Effector memory CD8-positive, alpha-beta T cell (primary cell): Measurements from ENCODE around the gene SGMS1.

Experiments used
- ATAC-seq: fragments of 150-1000 bp; cut with Tn5 transposase; replicated peaks from 2 replicates; pipeline ENCODE4 v1.10.0; 2021; ENCODE audit warnings: mild to moderate bottlenecking, moderate library complexity
- DNase-seq, 3 experiments: peaks; one replicate each; pipeline ENCODE4 v3.0.0; 2021
- H3K27ac Mint-ChIP-seq, 2 donors: one replicate each; pipeline ENCODE4 v1.8.0; 2022; ENCODE audit warnings: mild to moderate bottlenecking in 2 of 2, mixed read lengths in 2 of 2, moderate library complexity in 2 of 2
- H3K27me3 Mint-ChIP-seq, 2 donors: one replicate each; pipeline ENCODE4 v1.8.0; 2022; ENCODE audit warnings: mixed read lengths in 2 of 2
- H3K36me3 Mint-ChIP-seq: one replicate; pipeline ENCODE4 v1.8.0; 2022; ENCODE audit warnings: mild to moderate bottlenecking, moderate library complexity, mixed read lengths; ENCODE audit not compliant: insufficient read depth
- H3K4me1 Mint-ChIP-seq, 2 donors: one replicate each; pipeline ENCODE4 v1.8.0; 2022; ENCODE audit warnings: low read depth in 2 of 2, mixed read lengths in 2 of 2
- H3K4me3 Mint-ChIP-seq, 2 donors: one replicate each; pipeline ENCODE4 v1.8.0; 2022; ENCODE audit warnings: mild to moderate bottlenecking in 2 of 2, mixed read lengths in 2 of 2, moderate library complexity in 2 of 2
- H3K9me3 Mint-ChIP-seq, 2 donors: one replicate each; pipeline ENCODE4 v1.8.0; 2022; ENCODE audit warnings: mixed read lengths in 2 of 2

The SGMS1 gene

GRCh38 chr10:50325449-50326171, 298.1 kb downstream of the SGMS1 start:
- Mint-ChIP-seq H3K27ac (no peak overlapping the region), H3K9me3 (no peaks in the 10 kb centered on the region), H3K36me3 (peaks cover 4% of the 10 kb centered on the region), H3K4me3 (no peak overlapping the region), H3K27me3 (no peaks in the 10 kb centered on the region), H3K4me1 (peaks cover 5 to 6% of the 10 kb centered on the region in 2 donors)
- no peak for DNase-seq
- peak; percentile 48 for ATAC-seq

- H3K4me3 Mint-ChIP-seq: no peak overlapping the region
- H3K4me1 Mint-ChIP-seq: peaks cover 6 to 9% of the 10 kb centered on the region in 2 donors
- DNase-seq (no peak), ATAC-seq (no peak)
- H3K36me3 Mint-ChIP-seq: peaks cover 4% of the 10 kb centered on the region
- no peaks in the 10 kb centered on the region for H3K9me3 Mint-ChIP-seq
- no peaks in the 10 kb centered on the region for H3K27me3 Mint-ChIP-seq
- no peak overlapping the region for H3K27ac Mint-ChIP-seq
Observed at GRCh38 chr10:50324680-50325393, 298.9 kb downstream of the SGMS1 start.

- ATAC-seq (no peak), DNase-seq (no peak)
- H3K4me3 Mint-ChIP-seq: no peak overlapping the region
- peaks cover 4% of the 10 kb centered on the region for H3K36me3 Mint-ChIP-seq
- no peaks in the 10 kb centered on the region for H3K9me3 Mint-ChIP-seq
- peaks cover 6 to 9% of the 10 kb centered on the region in 2 donors for H3K4me1 Mint-ChIP-seq
- no peaks in the 10 kb centered on the region for H3K27me3 Mint-ChIP-seq
- no peak overlapping the region for H3K27ac Mint-ChIP-seq
Observed at GRCh38 chr10:50324046-50324445, 299.7 kb downstream of the SGMS1 start.

DNA sequence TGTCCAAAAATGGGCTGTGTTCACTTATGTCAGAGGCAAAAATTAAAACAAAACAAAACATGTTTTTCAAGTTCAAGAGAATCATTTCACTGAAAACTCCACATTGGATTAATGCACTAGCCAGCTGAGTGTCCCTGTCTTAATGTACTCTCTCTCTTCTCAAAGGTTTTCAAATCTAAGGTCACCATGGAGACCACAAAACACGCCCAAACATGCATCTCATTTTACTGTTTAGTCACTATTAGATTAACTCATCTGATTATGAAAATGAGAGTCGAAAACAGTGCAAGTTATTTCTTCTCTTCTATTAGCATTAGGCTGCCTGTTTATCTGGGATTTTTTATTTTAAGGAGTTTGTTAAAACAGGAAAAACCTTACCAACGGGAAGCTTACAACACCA, 301.7 kb downstream of the SGMS1 start:
- DNase-seq (no peak), ATAC-seq (no peak)
- Mint-ChIP-seq H3K4me3 (no peak overlapping the region), H3K27ac (no peak overlapping the region), H3K36me3 (peaks cover 4% of the 10 kb centered on the region), H3K4me1 (peaks cover 9% of the 10 kb centered on the region in 2 donors), H3K9me3 (no peaks in the 10 kb centered on the region), H3K27me3 (no peaks in the 10 kb centered on the region)

DNA sequence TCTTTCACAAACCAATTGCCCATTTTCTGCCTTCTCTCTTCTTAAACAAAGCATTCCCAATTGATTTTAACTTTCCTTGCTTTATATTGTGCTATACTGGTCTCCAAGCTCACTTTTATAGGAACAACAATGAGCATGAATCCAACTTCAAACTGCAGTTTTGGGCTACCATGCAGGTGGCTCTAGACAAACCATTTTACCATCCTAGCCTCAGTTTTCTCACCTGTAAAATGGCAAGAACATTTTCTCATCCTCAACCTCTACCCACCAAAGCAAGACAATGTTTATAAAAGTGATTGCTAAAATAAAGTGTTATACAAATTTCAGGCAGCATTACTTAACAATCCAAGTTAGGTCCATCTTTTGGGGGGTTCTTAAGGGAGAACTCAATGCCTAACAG, 305.6 kb downstream of the SGMS1 start:
- no peaks in the 10 kb centered on the region for H3K9me3 Mint-ChIP-seq
- no peaks in the 10 kb centered on the region for H3K36me3 Mint-ChIP-seq
- no peak overlapping the region for H3K27ac Mint-ChIP-seq
- no peak overlapping the region for H3K4me3 Mint-ChIP-seq
- H3K4me1 Mint-ChIP-seq: peaks cover 8 to 31% of the 10 kb centered on the region in 2 donors
- ATAC-seq (no peak), DNase-seq (no peak)
- H3K27me3 Mint-ChIP-seq: no peaks in the 10 kb centered on the region

- Mint-ChIP-seq H3K9me3 (no peaks in the 10 kb centered on the region), H3K4me1 (peaks cover 8 to 39% of the 10 kb centered on the region in 2 donors), H3K27ac (peak overlapping the region in 1 of 2 donors; percentile 54), H3K27me3 (no peaks in the 10 kb centered on the region), H3K36me3 (peaks cover 2% of the 10 kb centered on the region), H3K4me3 (no peak overlapping the region)
- ATAC-seq: no peak
- DNase-seq: no peak
Observed at GRCh38 chr10:50316695-50317648, 306.8 kb downstream of the SGMS1 start.

DNA sequence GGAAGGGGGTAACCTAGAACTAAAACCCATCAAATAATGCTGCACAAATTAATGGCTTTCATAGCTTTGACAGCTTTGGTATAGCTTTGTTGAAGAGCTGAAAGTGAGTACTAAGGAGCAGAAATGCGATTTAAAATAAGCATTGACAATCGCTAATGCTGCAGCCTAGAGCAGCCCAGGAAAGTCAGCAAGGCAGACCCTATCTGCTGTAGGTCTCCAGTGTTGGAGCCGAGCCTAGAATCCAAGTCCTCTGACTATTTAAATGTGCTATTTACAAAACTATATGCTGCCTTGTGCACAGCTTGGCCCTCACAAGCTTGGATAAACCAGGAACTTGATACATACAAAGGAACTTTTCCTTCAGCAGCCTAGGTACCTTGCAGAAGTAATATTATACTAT, 307.6 kb downstream of the SGMS1 start:
- Mint-ChIP-seq H3K36me3 (peaks cover 3% of the 10 kb centered on the region), H3K4me1 (peaks cover 8 to 39% of the 10 kb centered on the region in 2 donors), H3K9me3 (no peaks in the 10 kb centered on the region), H3K4me3 (no peak overlapping the region), H3K27ac (peak overlapping the region in 1 of 2 donors; percentile 54), H3K27me3 (no peaks in the 10 kb centered on the region)
- ATAC-seq (no peak), DNase-seq (no peak)

GRCh38 chr10:50315424-50315823, 308.3 kb downstream of the SGMS1 start:
- no peaks in the 10 kb centered on the region for H3K27me3 Mint-ChIP-seq
- H3K27ac Mint-ChIP-seq: peak overlapping the region in 1 of 2 donors; percentile 16
- no peaks in the 10 kb centered on the region for H3K9me3 Mint-ChIP-seq
- ATAC-seq: no peak
- H3K4me1 Mint-ChIP-seq: peaks cover 8 to 36% of the 10 kb centered on the region in 2 donors
- no peak for DNase-seq
- peaks cover 8% of the 10 kb centered on the region for H3K36me3 Mint-ChIP-seq
- no peak overlapping the region for H3K4me3 Mint-ChIP-seq

DNA sequence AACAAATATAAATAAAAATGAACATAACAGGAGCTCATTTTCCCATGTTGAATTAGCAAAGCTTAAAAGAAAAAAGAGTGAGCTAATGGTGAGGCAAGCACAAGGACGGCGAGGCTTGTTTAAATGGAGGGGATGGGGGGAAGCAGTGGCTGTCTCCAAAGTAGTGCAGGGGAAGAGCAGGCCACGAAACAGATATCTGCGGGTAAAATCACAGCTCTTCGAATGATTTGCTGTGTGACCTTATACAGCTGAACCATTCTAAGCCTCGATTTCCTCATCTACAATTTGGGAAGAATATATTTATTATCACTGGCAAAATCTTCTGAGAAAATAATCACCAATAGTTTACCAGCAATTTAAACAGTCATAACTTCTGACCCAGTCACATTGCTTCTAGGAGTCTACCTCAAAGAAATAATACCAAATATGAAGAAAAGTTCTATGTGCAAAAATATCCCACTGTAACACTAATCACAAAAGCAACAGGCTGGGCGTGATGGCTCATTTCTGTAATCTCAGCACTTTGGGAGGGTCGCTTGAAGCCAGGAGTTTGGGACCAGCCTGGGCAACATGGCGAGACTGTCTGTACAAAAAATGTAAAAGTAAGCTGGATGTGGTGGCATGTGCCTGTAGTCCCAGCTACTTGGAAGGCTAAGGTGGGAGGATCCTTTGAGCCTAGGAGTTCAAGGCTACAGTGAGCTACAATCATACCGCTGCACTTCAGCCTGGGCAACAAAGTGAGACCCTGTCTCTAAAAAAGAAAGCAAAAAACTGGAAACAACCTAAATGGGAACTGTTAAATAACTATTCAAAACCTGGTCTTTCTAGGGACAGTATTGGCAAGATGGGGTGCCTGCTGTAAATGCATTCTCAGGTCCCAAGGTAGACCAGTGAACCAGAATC, 309.3 kb downstream of the SGMS1 start:
- no peak overlapping the region for H3K27ac Mint-ChIP-seq
- no peaks in the 10 kb centered on the region for H3K27me3 Mint-ChIP-seq
- peaks cover 8% of the 10 kb centered on the region for H3K36me3 Mint-ChIP-seq
- peaks cover 8 to 33% of the 10 kb centered on the region in 2 donors for H3K4me1 Mint-ChIP-seq
- H3K9me3 Mint-ChIP-seq: no peaks in the 10 kb centered on the region
- ATAC-seq (no peak), DNase-seq (no peak)
- H3K4me3 Mint-ChIP-seq: no peak overlapping the region

DNA sequence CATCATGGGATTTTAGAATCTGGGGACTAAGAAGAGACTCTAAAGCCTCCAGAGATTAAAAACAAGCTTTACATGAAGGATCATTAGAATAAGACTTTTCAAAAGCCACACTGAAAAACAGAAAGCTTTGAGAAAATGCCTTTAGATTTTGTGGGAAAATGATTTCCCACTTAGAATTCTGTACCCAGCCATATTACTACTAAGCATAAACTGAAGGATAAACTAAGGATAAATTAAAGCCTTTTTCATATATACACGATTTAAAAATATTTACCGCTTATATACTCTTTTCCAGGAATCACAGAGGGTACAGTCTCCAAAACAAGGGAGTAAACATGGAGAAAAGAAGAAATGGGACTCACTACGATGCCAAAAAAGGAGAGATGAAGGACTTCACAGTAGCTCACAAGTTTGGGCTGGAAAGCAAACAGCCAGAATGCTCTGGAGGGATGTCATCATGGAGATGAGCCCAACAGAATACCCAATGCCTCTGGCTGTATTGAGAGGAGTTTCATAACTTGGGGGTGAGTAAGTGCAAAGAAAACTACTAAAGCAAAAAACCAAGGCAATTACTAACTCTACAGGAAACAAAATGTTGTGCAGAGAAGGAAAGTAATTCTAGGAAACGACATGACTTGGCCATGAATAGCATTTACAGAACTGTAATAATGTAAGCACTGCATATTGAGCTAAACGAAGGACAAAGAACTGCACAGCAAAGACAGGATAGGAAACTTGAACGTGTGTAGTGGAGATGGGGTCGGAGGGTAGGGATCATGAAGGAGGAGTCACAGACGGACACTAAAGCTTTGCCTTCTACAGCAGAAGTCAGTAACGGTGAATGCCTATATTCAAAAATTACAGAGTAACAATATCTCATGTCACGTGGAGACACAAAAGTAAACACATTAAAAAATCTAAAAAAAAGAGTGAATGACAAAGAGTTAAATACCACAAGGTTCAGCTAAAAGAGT, 311.0 kb downstream of the SGMS1 start:
- peaks cover 5 to 33% of the 10 kb centered on the region in 2 donors for H3K4me1 Mint-ChIP-seq
- no peaks in the 10 kb centered on the region for H3K9me3 Mint-ChIP-seq
- H3K27me3 Mint-ChIP-seq: no peaks in the 10 kb centered on the region
- H3K4me3 Mint-ChIP-seq: no peak overlapping the region
- no peak overlapping the region for H3K27ac Mint-ChIP-seq
- peaks cover 8% of the 10 kb centered on the region for H3K36me3 Mint-ChIP-seq
- DNase-seq (no peak), ATAC-seq (no peak)

GRCh38 chr10:50310560-50311174, 313.1 kb downstream of the SGMS1 start:
- DNase-seq: peak in 1 of 3 experiments; percentile 3

More at GRCh38 chr10:50310560-50311174, 313.1 kb downstream of the SGMS1 start:
- H3K4me3 Mint-ChIP-seq: no peak overlapping the region
- ATAC-seq: peak; percentile 29
- peaks cover 12% of the 10 kb centered on the region for H3K36me3 Mint-ChIP-seq
- no peaks in the 10 kb centered on the region for H3K27me3 Mint-ChIP-seq
- H3K4me1 Mint-ChIP-seq: peaks cover 5 to 24% of the 10 kb centered on the region in 2 donors
- H3K27ac Mint-ChIP-seq: no peak overlapping the region
- no peaks in the 10 kb centered on the region for H3K9me3 Mint-ChIP-seq
